GM19023 (cell line): Measurements from ENCODE around the gene MYEOV.

Experiments used
- ATAC-seq: cut with Tn5 transposase; IDR thresholded peaks from one replicate; pipeline ENCODE4 v1.9.1; 2021; ENCODE audit warnings: mild to moderate bottlenecking, moderate library complexity; ENCODE audit not compliant: unreplicated experiment

Gene MYEOV

DNA sequence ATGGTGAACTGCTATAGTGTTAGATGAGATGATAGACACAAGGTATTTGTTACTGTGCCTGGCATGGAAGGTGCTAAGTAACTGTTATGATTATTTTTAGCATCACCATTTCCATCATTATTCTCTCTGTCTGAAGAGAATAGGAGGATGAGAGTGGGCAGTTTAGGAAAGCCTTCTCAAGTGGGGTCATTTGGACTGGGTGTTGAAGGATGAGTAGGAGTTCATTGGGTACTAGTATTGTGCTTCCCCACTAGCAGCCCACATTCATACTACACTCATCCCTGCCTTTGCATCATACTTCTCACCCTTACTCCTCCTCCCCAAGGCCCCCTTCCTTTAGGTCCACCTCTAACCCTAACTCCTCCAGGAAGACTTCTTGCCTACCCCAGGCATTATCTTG lies 20.6 kb downstream of the MYEOV start:
- ATAC-seq: no peak

DNA sequence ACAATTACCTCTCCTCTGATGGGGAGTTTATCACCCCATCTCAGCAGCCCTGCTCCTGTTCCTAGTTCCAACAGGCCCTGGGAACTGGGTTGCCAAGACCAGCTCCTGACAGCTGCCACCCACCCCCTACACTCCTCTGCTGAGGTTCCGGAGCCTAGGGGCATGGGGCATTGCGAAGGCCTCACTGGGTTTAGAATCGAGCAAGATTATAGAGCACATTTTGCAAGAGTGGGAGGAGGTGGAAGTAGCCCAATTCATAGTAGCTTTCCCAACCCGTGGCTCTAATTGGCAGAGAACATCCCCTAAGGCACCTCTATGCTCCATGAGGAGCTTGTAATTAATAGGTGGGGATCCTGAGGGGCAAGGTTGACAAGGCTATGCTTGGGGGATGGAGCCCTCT lies 23.0 kb downstream of the MYEOV start:
- no peak for ATAC-seq

GRCh38 chr11:69317401-69318092 lies 23.6 kb downstream of the MYEOV start:
- no peak for ATAC-seq

DNA sequence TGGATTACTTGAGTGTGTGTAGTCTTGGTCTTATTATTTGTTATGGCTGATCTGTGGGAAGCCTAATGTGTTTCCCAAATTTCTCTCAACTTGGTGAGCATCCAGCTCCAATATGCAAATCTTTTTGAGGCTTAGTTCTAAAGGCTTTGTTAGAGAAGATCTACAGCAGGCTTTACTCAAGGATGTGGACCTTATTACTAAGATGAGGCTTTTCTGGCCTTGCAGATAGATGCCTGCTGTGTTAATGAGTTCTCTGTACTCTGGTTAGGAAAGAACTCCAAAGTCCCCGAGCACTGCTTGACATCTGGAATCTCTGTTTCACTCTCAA lies 24.1 kb downstream of the MYEOV start:
- ATAC-seq: no peak

GRCh38 chr11:69319255-69320106 lies 25.5 kb downstream of the MYEOV start:
- ATAC-seq: no peak

DNA sequence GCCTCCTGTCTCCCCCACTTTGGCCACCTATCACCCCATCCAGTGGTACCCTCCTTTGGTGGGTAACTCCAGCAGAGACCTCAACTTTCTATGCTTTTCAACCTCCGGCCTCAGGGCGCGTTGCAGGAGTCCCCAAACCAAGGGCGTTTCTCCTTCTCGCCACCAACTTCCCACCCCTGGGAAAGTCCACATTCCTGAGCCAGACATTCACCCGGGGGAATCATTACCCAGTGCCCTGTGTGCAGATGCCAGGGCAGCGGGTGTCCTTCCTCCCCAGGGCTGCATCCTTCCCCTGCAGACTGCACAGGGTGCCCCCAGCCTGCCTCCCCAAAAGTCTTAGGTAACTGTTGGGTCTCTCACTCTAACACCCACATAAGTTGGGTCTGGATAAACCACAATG lies 26.4 kb downstream of the MYEOV start:
- no peak for ATAC-seq

- no peak for ATAC-seq
Measured at GRCh38 chr11:69320756-69321741, 27.1 kb downstream of the MYEOV start.

GRCh38 chr11:69321877-69322361 lies 28.0 kb downstream of the MYEOV start:
- no peak for ATAC-seq

DNA sequence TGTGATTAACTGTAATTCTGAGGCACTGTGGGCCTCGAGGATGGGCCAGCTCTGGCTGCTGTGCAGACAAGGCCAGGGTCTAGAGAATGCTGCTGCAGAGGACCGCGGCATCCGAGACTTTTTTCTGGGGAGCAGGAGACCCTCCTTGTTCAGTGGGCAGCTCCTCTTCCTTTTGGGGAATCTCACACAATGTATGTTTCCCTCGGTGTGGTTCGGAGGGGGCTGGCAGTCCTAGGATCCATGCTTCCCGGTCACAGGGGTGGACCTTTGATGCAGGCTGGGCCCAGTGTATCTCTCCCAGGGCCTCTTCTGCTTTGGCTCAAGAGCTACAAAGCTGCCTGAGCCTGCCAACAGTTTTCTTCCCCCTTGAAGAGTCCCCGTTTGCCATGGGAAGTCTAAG lies 31.5 kb downstream of the MYEOV start:
- ATAC-seq: no peak

DNA sequence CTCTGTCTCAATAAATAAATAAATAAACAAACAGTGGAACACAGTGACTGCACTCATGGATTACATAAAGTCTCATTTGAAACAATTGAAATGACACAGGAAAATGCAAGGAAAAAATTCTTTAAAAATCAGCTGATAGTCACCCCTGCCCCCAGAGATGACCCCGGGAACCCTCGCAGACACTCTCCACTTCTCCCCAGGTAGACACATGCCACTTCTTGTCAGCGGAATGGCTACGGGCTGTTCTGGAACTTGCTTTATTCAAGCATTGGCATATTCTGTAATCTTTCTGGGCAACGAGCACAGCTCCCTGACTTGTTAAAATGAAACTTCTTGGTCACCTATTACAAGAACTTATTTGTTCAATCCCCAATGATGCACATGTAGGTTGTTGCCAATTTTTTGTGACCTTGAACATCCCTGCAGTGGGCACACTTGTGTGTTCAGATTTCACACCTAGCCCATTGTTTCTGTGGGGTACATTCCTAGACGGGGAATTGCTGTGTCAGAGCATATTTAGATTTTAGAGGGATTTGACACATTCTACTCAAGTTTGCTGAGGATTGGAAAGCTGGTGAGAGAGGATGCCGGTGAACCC lies 32.8 kb downstream of the MYEOV start:
- no peak for ATAC-seq

GRCh38 chr11:69327741-69328191 lies 33.8 kb downstream of the MYEOV start:
- ATAC-seq: no peak

GRCh38 chr11:69328231-69328630 lies 34.3 kb downstream of the MYEOV start:
- ATAC-seq: no peak

DNA sequence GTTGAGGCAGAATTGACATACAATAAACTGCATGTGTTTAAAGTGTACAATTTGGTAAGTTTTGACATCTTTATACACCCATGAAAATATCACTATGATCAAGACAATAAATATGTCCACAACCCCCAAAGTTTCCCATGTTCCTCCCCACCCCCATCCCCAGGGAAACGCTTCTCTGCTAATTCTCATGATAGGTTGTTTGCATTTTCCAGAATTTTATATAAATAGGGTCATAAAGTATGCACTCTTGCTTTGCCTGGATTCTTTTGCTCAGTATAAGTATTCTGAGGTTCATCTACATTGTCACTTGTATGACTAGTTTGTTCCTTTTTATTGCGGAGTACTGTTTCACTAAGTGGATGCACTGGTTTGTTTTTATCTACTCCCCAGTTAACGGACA lies 35.6 kb downstream of the MYEOV start:
- ATAC-seq: no peak

GRCh38 chr11:69330330-69330729 lies 36.4 kb downstream of the MYEOV start:
- ATAC-seq: no peak

DNA sequence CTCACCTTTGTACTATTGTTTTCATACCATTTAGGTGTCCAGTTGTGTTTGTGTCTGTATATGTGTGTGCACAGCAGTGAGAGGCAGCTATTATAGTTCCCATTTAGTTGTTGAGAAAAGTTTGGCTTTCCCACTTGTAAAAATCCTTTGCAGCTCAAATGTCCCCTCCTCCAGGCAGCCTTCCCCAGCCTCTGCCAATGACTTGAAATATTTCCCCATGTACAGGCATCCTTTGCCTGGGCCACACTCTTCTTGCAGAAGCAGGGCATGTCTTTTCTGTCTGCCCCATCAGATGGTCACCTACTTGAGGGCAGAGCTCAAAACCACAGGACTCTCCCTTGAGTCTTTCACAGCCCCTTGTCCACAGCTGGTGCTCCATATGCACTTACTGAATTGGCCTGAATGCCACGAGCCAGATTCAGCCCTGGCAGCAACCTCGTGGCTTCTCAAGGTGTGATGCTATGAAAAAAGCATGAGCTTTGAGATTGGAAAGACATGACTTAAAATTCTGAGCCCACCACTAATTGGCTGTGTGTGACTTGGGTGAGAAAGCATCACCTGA lies 39.3 kb downstream of the MYEOV start:
- no peak for ATAC-seq

DNA sequence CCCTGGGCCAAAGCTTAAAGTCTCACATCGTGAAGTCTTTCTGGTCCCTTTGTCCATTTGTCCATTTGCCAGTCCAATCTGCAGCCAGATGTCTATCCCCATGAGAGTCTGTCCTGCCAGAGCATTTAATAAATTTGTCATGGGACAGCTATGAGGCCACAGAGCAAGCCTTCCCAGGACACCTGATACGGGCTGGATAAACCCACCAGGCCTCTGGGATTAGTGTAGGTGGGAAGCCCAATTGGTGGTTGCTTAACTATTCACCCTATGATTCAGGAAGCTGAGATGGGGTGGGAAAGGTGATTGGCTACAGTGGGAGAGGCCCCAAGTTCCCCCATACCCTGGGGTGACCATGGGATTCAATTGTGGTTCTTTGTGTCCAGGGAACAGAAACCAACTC lies 39.9 kb downstream of the MYEOV start:
- ATAC-seq: no peak

DNA sequence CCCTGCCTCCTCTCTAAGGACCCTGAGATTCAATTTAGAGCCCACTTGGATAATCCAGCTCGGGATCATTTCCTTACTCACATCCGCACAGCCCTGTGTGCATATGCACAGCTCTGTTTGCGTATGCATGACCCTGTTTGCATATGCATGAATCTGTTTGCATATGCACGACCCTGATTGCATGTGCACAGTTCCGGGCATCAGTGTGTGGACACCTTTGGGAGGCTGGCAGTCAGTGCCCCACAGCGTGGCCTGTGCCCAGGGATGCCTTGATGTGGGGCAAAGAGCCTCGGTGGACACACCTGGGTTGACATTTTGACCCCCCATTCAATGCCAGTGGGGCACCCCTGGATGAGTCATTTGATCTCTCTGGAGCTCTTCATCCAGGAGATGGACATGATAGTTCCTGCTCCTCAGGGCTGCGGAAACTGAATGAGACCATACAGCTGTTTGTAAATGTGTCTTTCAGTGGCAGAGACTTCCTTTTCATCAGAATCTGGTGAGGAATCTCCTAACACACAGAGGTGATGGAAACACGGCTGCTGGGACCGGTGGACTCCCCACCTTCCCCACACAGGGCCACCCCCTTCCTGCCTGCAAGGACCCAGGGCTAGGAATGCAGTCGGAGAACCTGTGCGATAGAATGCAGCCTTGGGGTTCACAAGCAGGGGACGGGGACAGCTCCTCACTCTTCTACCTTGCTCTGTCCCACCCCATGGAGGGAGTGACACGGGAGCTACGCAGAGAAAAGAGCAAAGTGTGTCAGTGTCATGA lies 41.2 kb downstream of the MYEOV start:
- ATAC-seq: no peak

- ATAC-seq: no peak
Measured at GRCh38 chr11:69335781-69336405, 41.9 kb downstream of the MYEOV start.

DNA sequence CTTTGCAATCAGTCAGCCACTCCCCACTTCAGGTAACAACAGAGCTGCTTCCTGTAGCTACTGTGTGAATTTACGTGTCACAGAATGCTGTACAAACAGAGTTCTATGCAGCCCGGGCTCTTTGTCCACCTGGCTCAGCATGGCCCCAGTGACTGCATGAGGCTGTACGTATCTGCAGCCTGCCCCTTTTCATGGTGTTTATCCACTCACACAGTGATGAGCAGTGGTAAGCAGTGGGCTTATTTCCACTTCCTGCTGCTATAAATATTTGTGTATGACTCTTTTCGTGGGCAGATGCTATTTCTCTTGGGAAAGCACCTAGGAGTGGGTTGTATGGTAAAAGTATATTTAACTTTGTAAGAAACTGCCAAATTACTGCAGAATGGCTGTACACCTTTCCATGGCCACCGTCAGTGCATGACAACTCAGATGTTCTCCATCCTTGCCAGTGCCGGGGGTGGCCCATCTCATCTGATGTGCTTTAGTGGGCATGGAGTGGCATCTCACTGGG lies 43.3 kb downstream of the MYEOV start:
- peak; percentile 85 for ATAC-seq
